ENCODE results near the gene SZRD1. TPM values are rescaled to one million over a fixed set of nuclear protein-coding genes. Genes with fewer than 3 reads are reported as not detected.

Gene SZRD1
- total RNA-seq, 4 donors from 2014 or later: 73.1 to 80.5 (median 77.7) TPM

DNA sequence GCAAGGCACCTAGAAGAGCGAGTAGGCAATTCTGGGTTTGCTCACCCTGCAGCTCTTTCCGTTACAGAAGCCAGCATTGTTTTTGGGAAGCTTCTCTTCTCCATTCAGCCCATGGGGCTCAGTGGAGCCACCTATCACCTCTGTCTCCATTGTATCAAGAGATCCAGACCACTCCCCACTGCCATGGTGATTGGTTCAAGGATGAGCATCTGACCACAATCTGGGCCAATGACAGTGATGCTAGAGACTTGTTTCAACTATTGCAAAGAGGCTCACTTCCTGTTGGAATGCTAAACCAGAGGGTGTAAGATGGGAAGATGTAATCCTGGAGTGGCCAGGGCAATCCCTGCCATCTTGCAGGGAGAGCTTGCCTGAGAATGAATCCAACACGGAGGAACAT, 63.6 kb downstream of the SZRD1 start:
- ATAC-seq (ENCODE audit: low FRiP score) (no peak), DNase-seq (ENCODE audit: low spot score) (no peak)
- TF ChIP-seq, protein P1, sequence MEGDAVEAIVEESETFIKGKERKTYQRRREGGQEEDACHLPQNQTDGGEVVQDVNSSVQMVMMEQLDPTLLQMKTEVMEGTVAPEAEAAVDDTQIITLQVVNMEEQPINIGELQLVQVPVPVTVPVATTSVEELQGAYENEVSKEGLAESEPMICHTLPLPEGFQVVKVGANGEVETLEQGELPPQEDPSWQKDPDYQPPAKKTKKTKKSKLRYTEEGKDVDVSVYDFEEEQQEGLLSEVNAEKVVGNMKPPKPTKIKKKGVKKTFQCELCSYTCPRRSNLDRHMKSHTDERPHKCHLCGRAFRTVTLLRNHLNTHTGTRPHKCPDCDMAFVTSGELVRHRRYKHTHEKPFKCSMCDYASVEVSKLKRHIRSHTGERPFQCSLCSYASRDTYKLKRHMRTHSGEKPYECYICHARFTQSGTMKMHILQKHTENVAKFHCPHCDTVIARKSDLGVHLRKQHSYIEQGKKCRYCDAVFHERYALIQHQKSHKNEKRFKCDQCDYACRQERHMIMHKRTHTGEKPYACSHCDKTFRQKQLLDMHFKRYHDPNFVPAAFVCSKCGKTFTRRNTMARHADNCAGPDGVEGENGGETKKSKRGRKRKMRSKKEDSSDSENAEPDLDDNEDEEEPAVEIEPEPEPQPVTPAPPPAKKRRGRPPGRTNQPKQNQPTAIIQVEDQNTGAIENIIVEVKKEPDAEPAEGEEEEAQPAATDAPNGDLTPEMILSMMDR (IDR thresholded peaks at IDR 0.05): no peak

DNA sequence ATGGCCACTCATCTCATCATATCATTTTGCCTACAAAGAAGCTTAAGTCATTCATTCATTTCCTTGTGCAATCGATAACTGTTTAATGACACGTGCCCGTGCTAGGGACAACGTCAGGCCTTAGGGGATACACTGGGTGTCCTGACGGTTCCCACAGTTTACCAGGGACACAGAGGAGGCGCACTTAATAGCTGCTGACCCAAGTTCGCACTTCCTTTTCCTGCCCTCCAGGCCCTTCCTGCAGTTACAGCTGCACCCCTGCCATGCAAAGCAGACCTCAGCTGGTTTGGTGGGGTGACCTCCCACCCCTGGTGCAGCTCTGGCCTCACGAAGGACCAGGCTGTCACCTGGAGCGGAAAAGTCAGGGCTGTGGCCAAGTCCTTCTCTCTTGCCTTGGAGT, 66.0 kb downstream of the SZRD1 start:
- TF ChIP-seq, protein P1 (IDR thresholded peaks at IDR 0.05): no peak
- no peak for ATAC-seq (ENCODE audit: low FRiP score)
- DNase-seq (ENCODE audit: low spot score): no peak

DNA sequence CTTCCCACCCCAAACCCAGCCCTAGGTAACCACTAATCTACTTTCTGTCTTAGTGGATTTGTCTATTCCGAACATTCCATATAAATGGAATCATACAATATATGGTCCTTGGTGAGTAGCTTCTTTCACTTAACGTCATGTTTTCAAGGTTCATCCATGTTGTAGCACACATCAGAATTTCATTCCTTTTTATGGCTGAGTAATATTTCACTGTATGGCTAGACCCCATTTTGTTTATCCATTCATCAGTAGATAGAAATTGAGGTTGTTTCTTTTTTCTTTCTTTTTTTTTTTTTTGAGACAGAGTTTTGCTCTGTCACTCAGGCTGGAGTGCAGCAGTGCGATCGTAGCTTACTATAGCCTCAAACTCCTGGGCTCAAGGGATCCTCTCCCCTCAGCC, 67.0 kb downstream of the SZRD1 start:
- DNase-seq (ENCODE audit: low spot score): no peak
- TF ChIP-seq, protein P1 (IDR thresholded peaks at IDR 0.05): no peak
- ATAC-seq (ENCODE audit: low FRiP score): no peak

DNA sequence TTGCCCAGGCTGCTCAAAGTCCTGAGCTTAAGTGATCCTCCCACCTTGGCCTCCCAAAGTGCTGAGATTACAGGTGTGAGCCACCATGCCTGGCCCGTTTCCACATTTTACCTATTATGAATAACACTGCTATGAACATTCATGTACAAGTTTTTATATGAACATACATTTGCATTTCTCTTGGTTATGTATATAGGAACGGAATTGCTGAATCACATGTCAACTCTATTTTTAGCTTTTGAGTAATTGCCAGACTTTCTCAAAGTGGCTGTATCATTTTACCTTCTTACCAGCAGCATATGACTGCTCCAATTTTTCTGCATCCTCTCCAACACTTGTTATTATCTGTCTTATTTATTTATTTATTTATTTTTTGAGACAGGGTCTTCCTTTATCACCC, 67.5 kb downstream of the SZRD1 start:
- TF ChIP-seq, protein P1 (IDR thresholded peaks at IDR 0.05): no peak
- no peak for ATAC-seq (ENCODE audit: low FRiP score)
- no peak for DNase-seq (ENCODE audit: low spot score)

DNA sequence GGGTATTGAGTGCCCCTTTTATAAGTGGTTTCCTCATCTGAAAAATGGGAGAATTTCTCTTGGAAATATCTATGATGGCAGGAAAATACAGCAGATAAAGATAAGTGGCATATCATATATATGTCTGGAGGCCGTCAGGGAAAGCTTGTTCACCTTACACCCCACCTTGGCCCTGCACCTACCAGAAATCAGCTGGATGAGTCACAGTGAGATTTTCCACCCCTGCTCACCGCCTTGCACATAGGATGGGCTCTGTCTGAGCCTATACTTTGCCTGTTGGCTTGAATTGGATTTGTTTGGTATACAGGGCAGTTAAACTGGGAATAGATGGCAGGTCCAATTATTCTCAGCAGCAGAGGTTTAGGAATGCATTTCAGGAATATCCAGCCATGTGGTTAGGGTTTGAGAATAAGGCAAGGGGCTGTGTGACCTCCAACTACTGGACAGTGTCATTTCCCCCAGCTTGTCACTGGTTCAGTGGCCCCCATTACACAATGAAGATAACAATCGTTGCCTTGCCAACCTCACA, 70.0 kb downstream of the SZRD1 start, which contains the start of gene SPATA21:
Gene SPATA21, minus strand, starts transcription at position 479 of the 529 bp plus-strand sequence. CDS start 6,053 bp downstream, outside the sequence.
- DNase-seq (ENCODE audit: low spot score) (no peak), ATAC-seq (ENCODE audit: low FRiP score) (no peak)
- TF ChIP-seq, protein P1 (IDR thresholded peaks at IDR 0.05): no peak

DNA sequence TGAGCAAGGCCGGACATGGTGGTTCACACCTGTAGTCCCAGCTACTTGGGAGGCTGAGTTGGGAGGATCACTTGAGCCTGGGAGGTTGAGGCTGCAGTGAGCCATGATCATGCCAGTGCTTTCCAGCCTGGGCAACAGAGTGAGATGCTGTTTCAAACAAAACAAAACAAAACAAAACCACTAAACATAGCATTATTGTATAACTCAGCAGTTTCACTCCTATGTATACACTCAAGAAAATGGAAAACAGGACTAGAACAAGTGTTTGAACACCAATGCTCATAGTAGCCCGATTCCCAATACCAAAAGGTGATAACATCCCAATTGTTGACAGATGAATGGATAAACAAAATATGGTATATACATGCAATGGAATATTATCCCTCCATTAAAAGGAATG, 71.5 kb downstream of the SZRD1 start:
- TF ChIP-seq, protein P1 (IDR thresholded peaks at IDR 0.05): no peak
- DNase-seq (ENCODE audit: low spot score) (no peak), ATAC-seq (ENCODE audit: low FRiP score) (no peak)

DNA sequence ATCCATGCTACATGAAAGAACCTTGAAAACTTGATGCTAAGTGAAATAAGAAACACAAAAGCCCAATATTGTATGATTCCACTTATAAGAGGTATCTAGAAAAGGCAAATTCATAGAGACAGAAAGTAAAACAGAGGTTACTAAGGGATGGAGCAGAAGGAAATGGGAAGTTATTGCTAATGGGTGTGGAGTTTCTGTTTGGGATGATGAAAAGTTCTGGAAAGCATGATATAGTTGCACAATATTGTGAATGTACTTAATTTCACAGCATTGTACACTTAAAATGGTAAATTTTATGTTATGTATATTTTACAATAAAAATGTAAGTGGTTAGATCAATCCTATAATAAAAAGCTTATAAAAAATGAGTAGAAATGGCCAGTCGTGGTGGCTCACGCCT, 71.9 kb downstream of the SZRD1 start:
- no peak for DNase-seq (ENCODE audit: low spot score)
- TF ChIP-seq, protein P1 (IDR thresholded peaks at IDR 0.05): no peak
- ATAC-seq (ENCODE audit: low FRiP score): no peak
